Bronchial epithelial cell (primary cell): ENCODE measurements around the gene PLXNA4. TPM values are rescaled to one million over a fixed set of nuclear protein-coding genes. Genes with fewer than 3 reads are reported as not detected.

Experiments
- DNase-seq: peaks from one replicate; pipeline ENCODE4 v3.0.0-alpha.2; 2010; ENCODE audit warnings: low read depth
- FAIRE-seq: peaks from 2 replicates; lab custom pipeline; 2011; peaks lifted over from hg19 to GRCh38; lab: Jason Lieb, UNC
- H3K27me3 ChIP-seq: 2 replicates; pipeline ENCODE4 v1.5.1; 2011; ENCODE audit warnings: low read length; ENCODE audit not compliant: control insufficient read depth, insufficient read depth
- H3K36me3 ChIP-seq: 2 replicates; pipeline ENCODE4 v1.5.1; 2011; ENCODE audit warnings: low read length; ENCODE audit not compliant: control insufficient read depth, insufficient read depth
- H3K4me3 ChIP-seq: 2 replicates; pipeline ENCODE4 v1.5.1; 2011; ENCODE audit warnings: mild to moderate bottlenecking, low read depth, low read length, control low read depth
- total RNA-seq: library from RNA; depleted of rRNA; stranded (reverse); fragments of >200 nt; gene quantifications from 2 replicates; pipeline ENCODE4 v1.2.1, GENCODE V29; 2014
- TF ChIP-seq, protein P1 (sequence below): IDR thresholded peaks from 2 replicates; pipeline ENCODE4 v1.5.1; 2011; ENCODE audit warnings: mild to moderate bottlenecking, moderate library complexity, low read length, control low read depth, inconsistent platforms; ENCODE audit not compliant: insufficient read depth, severe bottlenecking

PLXNA4 gene
- total RNA-seq, 1 donor from 2014 or later = under 0.01 TPM

DNA sequence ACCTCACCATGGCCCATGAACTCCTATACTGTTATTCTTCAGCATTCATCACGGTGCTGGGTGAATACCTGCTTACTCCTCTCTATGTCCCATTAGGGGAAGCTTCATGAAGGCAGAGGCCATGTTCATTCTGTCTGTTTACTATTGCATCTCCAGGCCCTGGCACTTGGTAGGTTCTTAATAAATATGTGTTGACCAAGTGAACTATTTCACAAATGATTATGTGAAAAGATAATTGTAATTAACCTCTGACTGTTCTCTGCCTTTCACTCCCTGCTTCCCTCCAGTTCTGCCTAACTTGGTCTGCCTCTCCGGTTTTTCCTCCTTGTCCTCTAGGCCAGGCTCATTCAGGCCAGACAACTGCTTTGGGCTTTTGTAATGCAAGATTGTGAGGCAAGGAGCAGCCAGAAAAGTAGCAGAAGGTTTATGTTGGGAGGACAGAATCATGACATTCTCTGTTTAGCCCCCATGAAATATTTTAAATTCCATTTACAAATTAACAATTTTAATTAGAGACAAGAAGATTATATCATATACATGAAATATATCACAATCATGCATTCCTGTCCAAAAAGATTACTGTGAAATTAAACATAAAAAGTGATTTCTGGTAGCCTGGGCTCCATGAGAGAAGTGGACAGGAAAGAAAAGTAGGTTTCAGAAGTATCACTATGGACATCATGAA lies 42.1 kb upstream of the PLXNA4 start:
- H3K36me3 ChIP-seq = no peaks in the 10 kb centered on the region
- FAIRE-seq = no peak
- TF ChIP-seq, protein P1, sequence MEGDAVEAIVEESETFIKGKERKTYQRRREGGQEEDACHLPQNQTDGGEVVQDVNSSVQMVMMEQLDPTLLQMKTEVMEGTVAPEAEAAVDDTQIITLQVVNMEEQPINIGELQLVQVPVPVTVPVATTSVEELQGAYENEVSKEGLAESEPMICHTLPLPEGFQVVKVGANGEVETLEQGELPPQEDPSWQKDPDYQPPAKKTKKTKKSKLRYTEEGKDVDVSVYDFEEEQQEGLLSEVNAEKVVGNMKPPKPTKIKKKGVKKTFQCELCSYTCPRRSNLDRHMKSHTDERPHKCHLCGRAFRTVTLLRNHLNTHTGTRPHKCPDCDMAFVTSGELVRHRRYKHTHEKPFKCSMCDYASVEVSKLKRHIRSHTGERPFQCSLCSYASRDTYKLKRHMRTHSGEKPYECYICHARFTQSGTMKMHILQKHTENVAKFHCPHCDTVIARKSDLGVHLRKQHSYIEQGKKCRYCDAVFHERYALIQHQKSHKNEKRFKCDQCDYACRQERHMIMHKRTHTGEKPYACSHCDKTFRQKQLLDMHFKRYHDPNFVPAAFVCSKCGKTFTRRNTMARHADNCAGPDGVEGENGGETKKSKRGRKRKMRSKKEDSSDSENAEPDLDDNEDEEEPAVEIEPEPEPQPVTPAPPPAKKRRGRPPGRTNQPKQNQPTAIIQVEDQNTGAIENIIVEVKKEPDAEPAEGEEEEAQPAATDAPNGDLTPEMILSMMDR = no peak

DNA sequence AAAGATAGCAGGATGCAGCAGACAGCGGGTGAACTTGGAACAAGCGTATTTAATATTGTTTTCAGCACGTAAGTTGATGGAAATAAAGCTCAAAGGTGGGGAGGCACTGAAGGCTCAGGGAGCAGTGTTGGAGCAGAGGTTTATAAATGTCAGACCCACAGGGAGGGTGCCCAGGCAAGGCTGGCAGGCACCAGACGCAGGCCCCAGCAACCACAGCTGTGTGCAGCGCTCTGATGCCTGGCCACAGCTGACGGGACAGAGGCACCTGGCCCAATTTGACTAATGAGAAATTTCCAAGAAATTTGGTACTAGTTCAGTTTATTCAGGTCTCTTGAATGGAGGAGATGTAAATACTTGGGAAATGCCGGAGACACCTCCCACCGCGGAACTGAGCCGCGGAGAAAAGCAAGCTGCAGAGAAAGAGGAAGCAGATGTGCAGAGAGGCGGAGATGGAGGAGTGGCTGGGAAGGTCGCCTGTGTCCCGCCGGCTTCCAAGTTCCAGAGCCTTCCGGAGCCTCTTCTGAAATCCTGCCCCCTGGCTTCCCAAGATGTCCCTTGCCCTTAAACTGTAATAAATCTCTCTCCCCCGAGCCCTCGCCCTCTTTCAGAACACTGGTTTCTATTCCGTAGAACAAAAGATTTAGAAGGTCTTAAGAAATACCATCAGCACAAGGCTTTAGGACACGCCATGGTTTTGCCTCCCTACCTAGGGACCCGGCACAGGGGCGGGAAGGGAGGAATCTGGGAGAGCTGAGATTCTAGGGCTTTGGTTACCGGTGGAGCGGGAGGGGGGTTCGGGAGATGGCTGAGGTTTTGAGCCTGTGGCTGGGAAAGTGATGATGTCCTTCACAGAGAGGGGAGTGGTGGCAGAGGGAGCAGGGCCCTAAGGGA lies 38.4 kb upstream of the PLXNA4 start:
- FAIRE-seq (no peak), DNase-seq (no peak)
- peaks cover 3% of the 10 kb centered on the region for H3K27me3 ChIP-seq
- H3K36me3 ChIP-seq = no peaks in the 10 kb centered on the region
- TF ChIP-seq, protein P1 = no peak
- no peak overlapping the region for H3K4me3 ChIP-seq

More for the DNA sequence above, 42.1 kb upstream of the PLXNA4 start:
- Histone ChIP-seq H3K4me3 (no peak overlapping the region), H3K27me3 (peaks cover 3% of the 10 kb centered on the region)
- DNase-seq = no peak

DNA sequence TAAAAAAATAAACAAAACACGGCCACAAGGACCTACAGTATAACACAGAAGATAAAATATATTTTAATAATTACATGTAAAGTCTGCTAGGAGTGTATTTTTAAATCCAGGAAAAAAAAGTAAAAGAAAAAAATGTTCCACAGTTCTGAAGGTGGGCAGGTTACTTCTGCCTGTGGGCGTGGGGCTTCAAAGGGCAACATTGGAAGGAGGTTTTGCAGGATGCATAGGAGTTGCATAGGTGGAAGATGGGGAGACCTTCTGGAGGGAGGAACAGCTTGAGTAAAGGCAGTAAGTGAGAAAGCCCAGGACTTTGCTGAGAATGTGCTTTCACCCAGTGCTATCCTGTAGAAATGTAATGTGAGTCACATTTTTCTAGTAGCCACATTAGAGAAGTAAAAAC lies 37.5 kb upstream of the PLXNA4 start:
- H3K27me3 ChIP-seq = peaks cover 3% of the 10 kb centered on the region
- TF ChIP-seq, protein P1 = no peak
- no peak overlapping the region for H3K4me3 ChIP-seq
- no peaks in the 10 kb centered on the region for H3K36me3 ChIP-seq
- FAIRE-seq = no peak
- DNase-seq = no peak

DNA sequence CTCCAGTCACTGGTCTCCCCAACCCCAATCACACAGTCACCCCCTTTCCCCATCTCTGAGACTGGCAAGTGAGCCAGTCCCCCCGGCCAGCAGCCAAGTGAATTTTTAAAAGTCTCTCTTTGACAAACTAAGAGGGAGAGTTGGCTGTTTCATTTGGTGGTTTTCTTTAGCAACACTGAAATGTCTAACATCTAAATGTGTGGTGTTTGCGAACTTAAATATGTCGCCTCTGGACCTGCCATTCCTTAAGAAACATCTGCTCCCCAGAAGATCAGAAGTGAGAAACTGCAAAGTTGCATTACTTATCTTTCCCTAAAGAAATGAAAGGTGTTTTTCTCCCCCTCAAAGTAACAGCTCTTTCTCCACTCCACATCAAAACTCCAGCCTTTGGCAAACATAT lies 34.7 kb upstream of the PLXNA4 start:
- TF ChIP-seq, protein P1 = no peak
- H3K27me3 ChIP-seq = peaks cover 3% of the 10 kb centered on the region
- H3K36me3 ChIP-seq = no peaks in the 10 kb centered on the region
- H3K4me3 ChIP-seq = no peak overlapping the region
- FAIRE-seq (no peak), DNase-seq (no peak)

DNA sequence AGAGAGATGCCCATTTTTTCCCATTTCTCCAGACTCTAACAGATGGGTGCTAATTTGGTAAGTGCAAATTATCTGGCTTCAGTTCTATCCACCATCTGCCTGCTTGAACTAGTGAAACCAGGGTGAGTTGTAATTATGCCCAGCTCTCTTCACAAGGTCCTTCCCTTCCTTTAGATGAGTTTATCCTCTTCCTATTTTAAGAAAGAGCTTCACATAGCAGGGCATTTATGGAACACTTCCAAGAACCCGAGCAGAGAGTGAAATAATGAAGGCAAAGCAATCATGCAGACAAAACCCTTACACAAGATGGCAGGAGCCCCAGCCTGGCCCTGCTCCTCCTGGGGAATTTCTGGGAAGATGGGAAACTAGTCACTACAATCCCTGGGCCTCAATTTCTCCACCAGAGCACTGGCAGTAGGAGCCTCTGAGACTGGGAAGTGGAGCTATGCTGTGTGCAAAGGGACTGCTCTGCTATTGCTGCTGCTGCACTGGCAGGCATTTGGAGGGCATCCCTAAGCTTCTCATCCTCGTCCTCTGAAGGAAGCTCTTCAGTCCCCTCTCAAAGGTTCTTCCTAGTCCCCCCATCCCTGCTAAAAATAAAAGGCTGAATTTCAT lies 33.7 kb upstream of the PLXNA4 start:
- Histone ChIP-seq H3K36me3 (no peaks in the 10 kb centered on the region), H3K4me3 (no peak overlapping the region), H3K27me3 (no peaks in the 10 kb centered on the region)
- DNase-seq = no peak
- no peak for FAIRE-seq
- TF ChIP-seq, protein P1 = no peak
